SK-N-SH treated with all-trans-retinoic acid at 6 μM for 48 hours (cell line): Measurements from ENCODE around the gene SAAL1.

ENCODE experiments used
- ZNF565 ChIP-seq: fragments of 450-650 bp; formaldehyde crosslinking; conservative IDR thresholded peaks from 2 replicates; pipeline ENCODE4 v1.5.0; 2020; ENCODE audit warnings: low read depth, mild to moderate bottlenecking, moderate library complexity
- ZNF70 ChIP-seq: fragments of 450-650 bp; formaldehyde crosslinking; IDR thresholded peaks from 2 replicates; pipeline ENCODE4 v1.5.0; 2020; ENCODE audit warnings: mild to moderate bottlenecking, moderate library complexity

- TF ChIP-seq ZNF565 (CRISPR knock-in tag) (no peak), ZNF70 (CRISPR knock-in tag) (no peak)
Observed at GRCh38 chr11:18036456-18036855, 69.4 kb downstream of the SAAL1 start.
